Middle frontal gyrus (tissue), 1 donor: ENCODE data around the gene PARD3B.

ENCODE experiments used
- DNase-seq: peaks from one replicate; pipeline ENCODE4 v3.0.0-alpha.2; 2015; ENCODE audit warnings: low spot score; ENCODE audit errors: extremely low spot score

PARD3B gene

GRCh38 chr2:204650611-204651010, 105.3 kb downstream of the PARD3B start:
- no peak for DNase-seq

GRCh38 chr2:204652063-204652462, 106.8 kb downstream of the PARD3B start:
- no peak for DNase-seq

GRCh38 chr2:204654669-204655068, 109.4 kb downstream of the PARD3B start:
- DNase-seq: no peak

GRCh38 chr2:204655101-204655500, 109.8 kb downstream of the PARD3B start:
- DNase-seq: no peak

- no peak for DNase-seq
Measured at GRCh38 chr2:204655626-204656025, 110.4 kb downstream of the PARD3B start.

- DNase-seq: no peak
Measured at GRCh38 chr2:204657024-204657423, 111.7 kb downstream of the PARD3B start.

- DNase-seq: no peak
Measured at GRCh38 chr2:204662956-204663355, 117.7 kb downstream of the PARD3B start.

GRCh38 chr2:204663816-204664425, 118.6 kb downstream of the PARD3B start:
- no peak for DNase-seq

- DNase-seq: no peak
Measured at GRCh38 chr2:204664708-204665121, 119.4 kb downstream of the PARD3B start.

- no peak for DNase-seq
Measured at GRCh38 chr2:204665207-204665606, 119.9 kb downstream of the PARD3B start.

GRCh38 chr2:204665771-204666170, 120.5 kb downstream of the PARD3B start:
- DNase-seq: no peak

- no peak for DNase-seq
Measured at GRCh38 chr2:204667990-204668389, 122.7 kb downstream of the PARD3B start.

GRCh38 chr2:204669382-204669781, 124.1 kb downstream of the PARD3B start:
- no peak for DNase-seq

GRCh38 chr2:204670124-204670523, 124.8 kb downstream of the PARD3B start:
- no peak for DNase-seq

GRCh38 chr2:204670756-204671155, 125.5 kb downstream of the PARD3B start:
- no peak for DNase-seq

GRCh38 chr2:204672772-204673171, 127.5 kb downstream of the PARD3B start:
- DNase-seq: no peak

GRCh38 chr2:204673877-204674276, 128.6 kb downstream of the PARD3B start:
- no peak for DNase-seq

- no peak for DNase-seq
Measured at GRCh38 chr2:204678031-204678430, 132.8 kb downstream of the PARD3B start.

GRCh38 chr2:204680576-204680975, 135.3 kb downstream of the PARD3B start:
- DNase-seq: no peak

- no peak for DNase-seq
Measured at GRCh38 chr2:204681412-204681811, 136.1 kb downstream of the PARD3B start.

- no peak for DNase-seq
Measured at GRCh38 chr2:204683384-204683783, 138.1 kb downstream of the PARD3B start.

- DNase-seq: no peak
Measured at GRCh38 chr2:204686406-204686805, 141.1 kb downstream of the PARD3B start.

GRCh38 chr2:204687776-204688175, 142.5 kb downstream of the PARD3B start:
- DNase-seq: no peak
